Left renal pelvis (tissue), 4 donors: ENCODE results near the gene COL5A1. TPM values are rescaled to one million over a fixed set of nuclear protein-coding genes. Genes with fewer than 3 reads are reported as not detected.

Experiments
- DNase-seq, 4 donors: peaks; one replicate each; pipeline ENCODE4 v3.0.0-alpha.2; 2013; ENCODE audit warnings: low read depth in 4 of 4, low spot score in 3 of 4
- polyA plus RNA-seq, 4 donors: library from polyadenylated mRNA; unstranded; fragments of 120-200 nt; gene quantifications; one replicate each; pipeline ENCODE4 v1.2.1, GENCODE V29; 2013; ENCODE audit not compliant: insufficient read length in 4 of 4

The COL5A1 gene
- polyA plus RNA-seq, 4 donors = 90.9 to 424 (median 114) TPM

DNA sequence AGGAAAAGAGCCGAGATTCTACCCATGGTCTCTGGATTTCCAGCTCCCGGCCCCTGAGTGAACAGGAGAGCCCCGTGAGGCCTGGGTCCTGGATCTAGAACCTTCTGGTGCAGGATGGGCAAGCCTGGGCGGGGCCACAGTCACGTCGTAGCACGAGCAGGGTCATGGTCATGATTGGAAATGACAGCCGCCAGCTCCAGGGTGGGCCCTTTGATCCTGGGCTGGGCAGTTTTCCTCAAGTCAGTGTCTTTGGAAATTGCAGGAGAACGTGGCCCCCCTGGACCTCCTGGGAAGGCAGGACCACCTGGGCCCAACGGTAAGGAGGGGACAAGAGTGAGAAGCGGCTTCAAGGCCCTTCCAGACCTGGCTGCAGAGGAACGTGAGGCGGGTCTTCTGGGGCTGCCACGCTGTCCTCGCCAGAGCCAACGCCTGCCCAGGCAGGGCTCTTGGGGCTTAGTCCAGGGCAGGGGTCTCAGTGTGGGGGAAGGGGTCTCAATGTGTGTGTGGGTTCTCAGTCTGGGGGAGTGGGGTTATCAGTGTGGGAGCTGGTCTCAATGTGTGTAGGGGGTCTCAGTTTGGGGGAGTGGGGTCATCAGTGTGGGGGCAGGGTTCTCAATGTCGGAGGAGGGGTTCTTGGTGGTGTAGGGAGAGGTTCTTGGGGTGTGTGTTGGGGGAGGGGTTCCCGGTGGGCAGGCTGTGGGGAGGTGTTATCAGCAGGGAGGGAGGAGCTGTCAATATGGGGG lies 241.6 kb downstream of the COL5A1 start:
- no peak for DNase-seq

DNA sequence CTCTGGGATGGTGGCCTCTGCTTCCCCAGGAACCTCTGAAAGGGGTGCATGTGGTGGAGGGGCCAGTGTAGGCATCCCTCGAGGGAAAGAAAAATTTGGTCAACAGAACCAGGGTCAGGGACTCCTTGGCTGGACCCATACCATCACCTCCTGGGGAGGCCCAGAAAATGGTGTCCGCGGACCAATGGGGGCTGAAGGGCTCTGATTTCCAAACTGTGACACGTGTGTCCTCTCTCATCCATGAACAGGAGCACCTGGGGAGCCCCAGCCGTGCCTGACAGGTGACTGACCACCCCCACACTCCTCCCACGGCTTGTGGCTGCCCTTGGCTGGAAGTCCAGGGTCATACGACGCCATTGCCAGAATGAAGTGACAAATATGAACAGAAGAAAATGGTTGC lies 242.9 kb downstream of the COL5A1 start:
- DNase-seq = no peak

GRCh38 chr9:134885001-134885678 lies 243.5 kb downstream of the COL5A1 start:
- no peak for DNase-seq

- no peak for DNase-seq
These were observed 244.2 kb downstream of the COL5A1 start for GRCh38 chr9:134885679-134886412.

DNA sequence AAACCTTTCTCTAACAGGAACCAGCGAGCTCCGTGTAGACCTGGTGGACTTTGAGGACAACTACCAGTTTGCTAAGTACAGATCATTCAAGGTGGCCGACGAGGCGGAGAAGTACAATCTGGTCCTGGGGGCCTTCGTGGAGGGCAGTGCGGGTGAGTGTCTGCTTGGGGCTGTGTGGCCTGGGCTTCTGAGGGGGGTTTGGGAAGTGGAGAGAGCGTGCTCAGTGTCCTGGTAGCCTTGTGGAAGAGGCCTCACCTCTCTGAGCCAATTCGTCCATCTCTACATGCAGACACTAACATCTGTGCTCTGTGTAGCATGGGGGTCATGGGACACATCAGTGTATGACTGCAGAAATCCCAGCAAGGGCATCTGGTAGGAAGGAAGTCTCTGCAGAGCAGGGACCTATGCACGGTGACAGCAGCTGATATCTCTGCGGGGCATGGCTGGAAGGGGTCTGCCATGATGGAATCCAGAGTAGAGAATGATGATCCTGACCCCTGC lies 244.9 kb downstream of the COL5A1 start:
- DNase-seq = no peak

DNA sequence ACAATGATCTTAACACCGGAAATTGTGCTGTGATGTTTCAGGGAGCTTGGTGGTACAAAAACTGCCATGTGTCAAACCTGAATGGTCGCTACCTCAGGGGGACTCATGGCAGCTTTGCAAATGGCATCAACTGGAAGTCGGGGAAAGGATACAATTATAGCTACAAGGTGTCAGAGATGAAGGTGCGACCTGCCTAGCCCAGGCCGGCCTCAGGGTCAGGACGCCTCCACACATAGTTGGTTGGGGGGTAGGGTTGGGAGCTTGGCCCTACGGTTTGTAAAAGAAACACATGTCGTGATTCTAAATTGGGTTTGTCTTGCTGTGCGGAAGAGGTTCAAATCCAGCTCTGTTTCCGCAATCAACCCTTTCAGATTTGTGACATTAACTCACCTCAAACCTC lies 245.6 kb downstream of the COL5A1 start:
- DNase-seq = no peak

DNA sequence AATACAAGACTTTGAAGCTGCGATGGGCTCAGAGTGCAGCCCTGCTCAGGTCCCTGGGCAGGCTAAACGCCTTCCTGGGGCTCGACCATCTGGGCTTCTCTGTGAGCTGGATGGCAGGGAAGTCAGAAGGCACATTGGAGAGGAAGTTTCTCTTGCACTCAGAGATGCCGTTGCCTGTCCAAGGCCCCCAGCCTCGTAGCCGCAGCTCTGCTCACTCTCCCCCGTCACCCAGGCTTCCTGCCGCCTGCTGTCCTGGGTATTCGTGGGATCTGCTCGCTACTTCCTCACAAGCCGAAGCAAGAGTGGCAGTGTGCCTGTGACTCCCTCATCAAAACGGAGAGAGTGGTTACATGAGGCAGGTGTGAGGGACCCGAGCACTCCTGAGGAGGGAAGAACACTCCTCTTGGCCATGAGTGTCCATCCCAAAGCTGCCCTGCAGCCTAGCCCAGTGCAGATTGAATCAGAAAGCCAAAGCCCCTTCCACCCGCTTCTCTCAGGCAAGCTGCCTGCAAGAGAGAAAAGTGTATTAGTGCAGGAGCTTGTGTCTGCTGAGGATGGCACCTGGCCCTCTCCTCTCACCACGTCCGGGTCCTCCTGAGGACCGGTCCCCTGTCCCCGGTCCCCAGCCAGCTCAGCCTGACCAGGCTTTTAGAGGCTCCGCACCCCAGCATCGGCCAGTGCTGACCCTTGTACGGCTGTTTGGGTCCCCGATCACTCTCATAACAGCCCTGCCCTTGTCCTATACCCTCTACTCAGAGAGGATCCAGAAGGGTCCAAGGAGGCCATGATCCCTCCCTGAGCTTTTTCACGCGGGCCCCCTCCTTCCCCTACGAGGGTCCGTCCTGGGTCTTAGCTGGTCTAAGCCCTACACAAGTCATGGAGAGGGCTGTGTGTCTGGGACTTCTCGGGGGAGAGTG lies 246.3 kb downstream of the COL5A1 start:
- DNase-seq = no peak

DNA sequence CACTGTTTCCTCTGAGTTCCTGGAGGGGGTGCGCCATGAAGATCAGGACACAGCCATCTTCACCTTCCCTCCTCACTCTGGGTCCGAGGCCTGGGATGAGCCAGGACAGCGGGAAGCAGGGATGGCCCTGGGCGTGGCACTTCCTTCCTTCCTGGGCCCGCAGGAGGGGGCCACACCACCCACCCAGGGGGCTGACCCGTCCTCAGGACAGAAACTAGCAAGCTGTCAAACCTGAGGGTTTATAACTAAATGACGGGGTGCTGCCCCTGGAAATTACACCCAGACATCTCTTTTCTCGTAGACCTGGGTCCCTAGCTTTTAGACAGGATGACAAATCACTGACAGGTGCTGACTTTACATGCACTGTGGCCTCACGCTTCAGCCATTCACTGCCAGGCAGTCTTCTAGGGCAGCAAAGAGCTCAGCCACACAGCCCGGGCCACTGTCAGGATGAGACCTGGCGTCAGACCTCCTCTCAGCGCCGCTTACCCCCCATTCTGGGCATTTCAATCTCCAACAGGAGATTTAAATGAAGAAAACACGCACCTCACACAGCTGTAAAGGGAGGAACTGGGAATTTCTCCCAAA lies 247.1 kb downstream of the COL5A1 start:
- DNase-seq = no peak

DNA sequence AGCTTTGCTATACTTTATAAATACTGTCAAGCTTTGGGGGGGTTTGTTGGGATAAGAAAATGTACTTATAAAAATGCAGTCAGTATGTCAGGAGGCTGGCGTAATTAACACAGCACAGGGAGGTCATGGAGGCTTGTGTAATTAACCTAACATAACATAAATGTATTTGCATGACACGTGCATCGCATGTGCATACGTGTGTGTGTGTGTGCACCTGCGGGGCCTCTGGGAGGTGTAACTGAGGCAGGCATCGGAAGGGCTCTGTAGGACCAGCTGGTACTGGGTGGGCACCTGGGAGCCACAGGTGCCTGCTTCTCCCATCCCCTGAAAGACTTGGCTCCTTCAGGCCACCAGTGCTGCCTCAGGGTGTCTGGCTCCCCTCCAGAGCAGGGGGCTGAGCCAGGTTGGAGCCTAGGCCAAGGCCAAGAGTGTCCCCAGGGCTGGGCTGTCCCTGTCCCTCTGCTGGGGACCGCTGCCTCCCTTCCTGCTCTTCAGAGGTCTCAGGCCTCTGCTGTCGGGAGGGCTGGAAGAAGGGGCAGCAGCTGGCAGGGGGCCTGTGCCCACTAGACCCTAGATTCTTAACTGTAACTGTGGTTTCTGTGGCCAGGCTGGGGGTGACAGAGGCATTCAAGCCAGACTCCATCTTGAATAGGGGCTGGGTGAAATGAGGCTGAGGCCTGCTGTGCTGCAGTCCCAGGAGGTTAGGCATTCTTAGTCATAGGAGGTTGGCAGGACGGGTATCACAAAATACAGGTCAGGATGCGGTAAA lies 248.0 kb downstream of the COL5A1 start:
- no peak for DNase-seq

GRCh38 chr9:134890155-134890495 lies 248.5 kb downstream of the COL5A1 start:
- no peak for DNase-seq

DNA sequence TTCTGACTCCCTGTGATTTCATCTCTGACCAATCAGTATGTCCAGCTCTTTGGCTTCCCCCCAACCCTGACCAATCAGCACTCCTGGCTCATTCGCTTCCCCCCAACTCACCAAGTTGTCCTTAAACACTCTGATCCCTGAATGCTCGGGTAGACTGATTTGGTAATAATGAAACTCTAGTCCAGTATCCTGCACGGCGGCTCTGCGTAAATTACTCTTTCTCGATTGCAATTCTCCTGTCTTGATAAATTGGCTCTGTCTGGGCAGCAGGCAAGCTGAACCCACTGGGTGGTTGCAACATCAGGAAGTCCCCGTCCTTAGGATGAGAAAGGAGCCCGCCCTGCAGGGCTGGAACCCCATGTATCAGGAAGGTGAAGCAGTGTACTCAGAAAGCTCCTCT lies 249.4 kb downstream of the COL5A1 start:
- DNase-seq = no peak

DNA sequence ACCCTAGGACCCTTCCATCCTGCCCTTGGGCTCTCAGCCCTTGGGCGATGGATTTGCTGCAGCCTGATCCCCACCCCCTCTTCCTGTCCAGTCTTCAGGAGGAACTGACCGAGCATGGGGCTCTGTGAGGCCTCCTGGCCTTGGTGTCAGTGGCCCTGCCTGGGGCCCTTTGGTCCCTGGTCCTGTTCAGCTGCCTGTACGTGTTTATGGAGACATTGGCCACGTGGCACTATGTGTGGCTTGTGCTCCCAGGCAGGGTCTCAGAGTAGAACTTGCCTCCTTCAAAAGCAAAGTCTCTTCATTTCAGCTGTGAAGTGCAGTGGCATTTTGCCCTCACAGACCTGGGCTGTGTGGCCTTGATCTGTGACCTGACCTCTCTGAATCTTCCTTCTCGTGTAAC lies 250.1 kb downstream of the COL5A1 start:
- DNase-seq = no peak

DNA sequence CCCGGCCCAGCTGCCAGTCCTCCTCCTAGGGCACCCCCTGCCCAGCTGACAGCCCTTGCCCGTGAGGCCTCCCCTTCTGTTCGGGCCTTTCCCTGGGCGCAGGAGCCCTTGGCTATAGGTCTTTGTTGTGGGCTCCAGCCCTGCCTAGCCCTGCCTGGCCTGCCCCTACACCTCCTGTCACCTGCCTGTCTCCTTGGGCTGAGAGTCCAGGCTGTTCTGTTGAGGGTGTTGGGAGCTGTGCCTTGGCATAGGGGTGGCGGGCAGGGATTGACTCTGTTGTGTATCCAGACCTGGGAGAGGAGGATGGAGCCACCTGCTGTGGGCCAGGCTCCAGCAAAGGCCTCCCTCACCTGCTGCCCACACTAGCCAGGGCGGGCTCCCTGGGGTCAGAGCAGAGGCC lies 250.6 kb downstream of the COL5A1 start:
- no peak for DNase-seq

- no peak for DNase-seq
These were observed 251.3 kb downstream of the COL5A1 start for GRCh38 chr9:134892820-134893420.

Other genes with a start within 250 kb of the COL5A1 start
- gene FCN2, start 239.0 kb downstream of the COL5A1 start, polyA plus RNA-seq = under 1 TPM in 3 of 4 donors, not detected in 1; 0.27 to 0.33 (median 0.31) TPM